Measurements from ENCODE around the gene SIVA1. TPM values are rescaled to one million over a fixed set of nuclear protein-coding genes. Genes with fewer than 3 reads are reported as not detected.

The SIVA1 gene
- total RNA-seq, 2 donors from 2014 or later: 82.5 to 87.3 TPM

DNA sequence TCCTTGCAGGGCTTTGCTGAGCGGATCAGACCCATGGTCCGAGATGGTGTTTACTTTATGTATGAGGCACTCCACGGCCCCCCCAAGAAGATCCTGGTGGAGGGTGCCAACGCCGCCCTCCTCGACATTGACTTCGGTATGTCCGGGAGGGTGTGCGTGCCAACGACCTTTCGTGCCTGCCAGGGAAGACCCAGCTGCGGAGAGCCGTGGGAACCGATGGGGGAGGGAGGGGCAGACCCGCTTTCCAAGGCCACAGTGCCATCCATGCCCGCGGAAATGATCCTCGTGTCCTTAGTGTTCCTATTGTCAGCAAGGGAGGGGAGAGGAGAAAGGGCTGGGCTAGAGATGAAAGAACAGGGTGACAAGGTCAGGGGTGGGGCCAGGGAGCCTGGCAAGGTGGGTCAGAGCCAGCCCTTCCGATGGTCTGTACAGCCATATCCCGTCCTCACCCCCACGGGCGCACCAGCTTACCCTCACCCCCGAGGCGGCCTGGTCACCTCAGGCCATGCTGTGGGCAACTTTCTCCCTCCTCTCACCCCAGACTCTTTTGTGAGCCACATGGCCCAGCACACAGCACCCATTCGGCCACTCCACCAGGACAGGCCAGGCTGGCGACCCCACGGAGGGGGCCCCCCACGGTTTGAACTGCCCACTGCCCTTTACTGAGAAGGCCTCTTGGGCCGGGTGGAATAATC, 11.7 kb upstream of the SIVA1 start:
- H3K27ac Mint-ChIP-seq: no peak overlapping the region
- Histone ChIP-seq H3K27me3 (ENCODE audit: control insufficient read depth, insufficient read depth, low read length, poor library complexity, severe bottlenecking) (no peaks in the 10 kb centered on the region), H3K36me3 (ENCODE audit: control insufficient read depth, insufficient read depth, low read length) (no peaks in the 10 kb centered on the region), H3K4me3 (ENCODE audit: low read length) (no peak overlapping the region), H3K4me1 (ENCODE audit: control insufficient read depth, insufficient read depth, low read length) (no peaks in the 10 kb centered on the region), H3K27ac (ENCODE audit: low read depth, low read length) (no peak overlapping the region), H3K9me3 (ENCODE audit: control insufficient read depth, low read length) (no peaks in the 10 kb centered on the region), H3K9ac (ENCODE audit: extremely low read depth, low read length, poor library complexity, severe bottlenecking) (no peak overlapping the region)
- H3K27me3 Mint-ChIP-seq (ENCODE audit: insufficient read depth): no peaks in the 10 kb centered on the region
- H3K4me3 Mint-ChIP-seq: no peak overlapping the region
- TF ChIP-seq, protein P1, sequence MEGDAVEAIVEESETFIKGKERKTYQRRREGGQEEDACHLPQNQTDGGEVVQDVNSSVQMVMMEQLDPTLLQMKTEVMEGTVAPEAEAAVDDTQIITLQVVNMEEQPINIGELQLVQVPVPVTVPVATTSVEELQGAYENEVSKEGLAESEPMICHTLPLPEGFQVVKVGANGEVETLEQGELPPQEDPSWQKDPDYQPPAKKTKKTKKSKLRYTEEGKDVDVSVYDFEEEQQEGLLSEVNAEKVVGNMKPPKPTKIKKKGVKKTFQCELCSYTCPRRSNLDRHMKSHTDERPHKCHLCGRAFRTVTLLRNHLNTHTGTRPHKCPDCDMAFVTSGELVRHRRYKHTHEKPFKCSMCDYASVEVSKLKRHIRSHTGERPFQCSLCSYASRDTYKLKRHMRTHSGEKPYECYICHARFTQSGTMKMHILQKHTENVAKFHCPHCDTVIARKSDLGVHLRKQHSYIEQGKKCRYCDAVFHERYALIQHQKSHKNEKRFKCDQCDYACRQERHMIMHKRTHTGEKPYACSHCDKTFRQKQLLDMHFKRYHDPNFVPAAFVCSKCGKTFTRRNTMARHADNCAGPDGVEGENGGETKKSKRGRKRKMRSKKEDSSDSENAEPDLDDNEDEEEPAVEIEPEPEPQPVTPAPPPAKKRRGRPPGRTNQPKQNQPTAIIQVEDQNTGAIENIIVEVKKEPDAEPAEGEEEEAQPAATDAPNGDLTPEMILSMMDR (conservative IDR thresholded peaks at IDR 0.05): no peak
- no peaks in the 10 kb centered on the region for H3K9me3 Mint-ChIP-seq
- H3K4me1 Mint-ChIP-seq: no peaks in the 10 kb centered on the region
- WGBS, 2 experiments (ENCODE audit: insufficient coverage in 1 of 2, insufficient read length in 1 of 2): 93 to 95% methylated on average over 19 to 29 of the region's 29 CpGs
- peaks cover 10% of the 10 kb centered on the region for H3K36me3 Mint-ChIP-seq (ENCODE audit: low read depth)
- DNase-seq: no peak

DNA sequence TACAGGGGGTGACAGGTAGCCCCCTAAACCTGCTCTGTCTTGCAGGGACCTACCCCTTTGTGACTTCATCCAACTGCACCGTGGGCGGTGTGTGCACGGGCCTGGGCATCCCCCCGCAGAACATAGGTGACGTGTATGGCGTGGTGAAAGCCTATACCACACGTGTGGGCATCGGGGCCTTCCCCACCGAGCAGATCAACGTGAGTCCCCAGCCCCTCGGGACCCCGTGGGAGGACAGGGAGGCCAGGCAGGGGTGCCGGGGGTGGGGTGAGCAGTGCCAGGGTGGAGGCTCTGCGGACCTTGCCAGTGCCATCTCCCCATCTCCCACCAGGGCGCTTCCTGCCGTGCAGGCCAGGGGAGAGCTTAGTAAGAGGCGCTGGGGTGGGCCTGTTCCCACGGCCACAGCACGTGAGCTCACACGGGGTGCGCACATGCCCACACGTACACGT, 11.1 kb upstream of the SIVA1 start:
- no peaks in the 10 kb centered on the region for H3K27me3 Mint-ChIP-seq (ENCODE audit: insufficient read depth)
- no peak overlapping the region for H3K27ac Mint-ChIP-seq
- H3K4me3 Mint-ChIP-seq: no peak overlapping the region
- DNase-seq: no peak
- no peaks in the 10 kb centered on the region for H3K9me3 Mint-ChIP-seq
- no peaks in the 10 kb centered on the region for H3K4me1 Mint-ChIP-seq
- Histone ChIP-seq H3K36me3 (ENCODE audit: control insufficient read depth, insufficient read depth, low read length) (no peaks in the 10 kb centered on the region), H3K4me1 (ENCODE audit: control insufficient read depth, insufficient read depth, low read length) (no peaks in the 10 kb centered on the region), H3K27me3 (ENCODE audit: control insufficient read depth, insufficient read depth, low read length, poor library complexity, severe bottlenecking) (no peaks in the 10 kb centered on the region), H3K9ac (ENCODE audit: extremely low read depth, low read length, poor library complexity, severe bottlenecking) (no peak overlapping the region), H3K9me3 (ENCODE audit: control insufficient read depth, low read length) (no peaks in the 10 kb centered on the region), H3K4me3 (ENCODE audit: low read length) (no peak overlapping the region), H3K27ac (ENCODE audit: low read depth, low read length) (no peak overlapping the region)
- 92 to 93% methylated on average over 11 to 23 of the region's 23 CpGs for WGBS, 2 experiments (ENCODE audit: insufficient coverage in 1 of 2, insufficient read length in 1 of 2)
- peaks cover 10% of the 10 kb centered on the region for H3K36me3 Mint-ChIP-seq (ENCODE audit: low read depth)
- TF ChIP-seq, protein P1 (conservative IDR thresholded peaks at IDR 0.05): no peak

DNA sequence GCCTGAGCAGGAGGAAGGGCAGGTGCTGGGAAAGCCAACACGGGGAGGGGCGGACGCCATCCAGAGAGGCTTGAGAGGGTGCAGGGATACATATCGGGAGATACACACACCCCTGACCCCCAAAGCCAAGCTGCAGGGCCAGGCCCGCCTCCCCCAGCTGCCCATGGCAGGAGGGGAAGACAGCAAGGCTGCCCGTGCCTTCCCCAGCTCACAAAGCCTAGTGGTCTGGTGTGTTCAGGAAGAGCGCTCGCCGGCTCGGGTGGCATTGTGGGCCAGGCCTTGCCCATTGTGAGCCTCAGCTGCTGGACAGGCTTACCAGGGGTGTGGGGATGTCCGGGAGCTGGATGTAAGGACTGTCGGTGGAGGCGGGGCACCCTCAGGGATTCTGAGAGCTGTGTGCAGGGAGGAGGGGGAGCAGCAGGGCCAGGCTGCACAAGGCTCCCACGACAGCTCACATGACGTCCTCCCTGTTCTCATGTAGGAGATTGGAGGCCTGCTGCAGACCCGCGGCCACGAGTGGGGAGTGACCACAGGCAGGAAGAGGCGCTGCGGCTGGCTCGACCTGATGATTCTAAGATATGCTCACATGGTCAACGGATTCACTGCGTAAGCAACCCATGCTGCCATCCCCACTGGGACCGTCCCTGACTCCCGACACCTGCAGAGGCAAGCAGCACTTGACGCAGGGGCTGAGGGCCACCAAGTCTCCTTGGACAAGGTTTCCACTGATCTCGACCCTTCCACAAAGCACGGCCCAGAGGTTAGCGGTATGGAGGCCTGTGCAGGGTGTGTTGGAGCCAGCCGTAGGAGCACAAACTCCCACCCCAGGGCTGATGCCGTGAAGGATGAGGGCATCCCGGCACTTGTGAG, 10.1 kb upstream of the SIVA1 start:
- TF ChIP-seq, protein P1 (conservative IDR thresholded peaks at IDR 0.05): no peak
- no peaks in the 10 kb centered on the region for H3K9me3 Mint-ChIP-seq
- H3K4me1 Mint-ChIP-seq: no peaks in the 10 kb centered on the region
- Histone ChIP-seq H3K27me3 (ENCODE audit: control insufficient read depth, insufficient read depth, low read length, poor library complexity, severe bottlenecking) (no peaks in the 10 kb centered on the region), H3K9ac (ENCODE audit: extremely low read depth, low read length, poor library complexity, severe bottlenecking) (no peak overlapping the region), H3K4me3 (ENCODE audit: low read length) (no peak overlapping the region), H3K27ac (ENCODE audit: low read depth, low read length) (no peak overlapping the region), H3K36me3 (ENCODE audit: control insufficient read depth, insufficient read depth, low read length) (no peaks in the 10 kb centered on the region), H3K4me1 (ENCODE audit: control insufficient read depth, insufficient read depth, low read length) (no peaks in the 10 kb centered on the region), H3K9me3 (ENCODE audit: control insufficient read depth, low read length) (no peaks in the 10 kb centered on the region)
- H3K27me3 Mint-ChIP-seq (ENCODE audit: insufficient read depth): no peaks in the 10 kb centered on the region
- H3K27ac Mint-ChIP-seq: no peak overlapping the region
- WGBS, 2 experiments (ENCODE audit: insufficient coverage in 1 of 2, insufficient read length in 1 of 2): 93 to 95% methylated on average over 26 to 30 of the region's 32 CpGs
- DNase-seq: no peak
- H3K4me3 Mint-ChIP-seq: no peak overlapping the region
- H3K36me3 Mint-ChIP-seq (ENCODE audit: low read depth): peaks cover 10% of the 10 kb centered on the region

Measured in endodermal cell (in vitro differentiated cells).